Activated T-cell treated with anti-CD3 and anti-CD28 coated beads, Interleukin-2, amount 50 U/mL, for 4 hours (primary cell): Measurements from ENCODE around the gene TRIM46. TPM values are rescaled to one million over a fixed set of nuclear protein-coding genes. Genes with fewer than 3 reads are reported as not detected.
"Not testable (repeated sequence)": the region's sequence is repeated elsewhere in the genome, so short reads cannot be mapped to it uniquely, and the experiment has no call there.

Experiments used
- ATAC-seq, 2 donors: fragments of 200-7000 bp; cut with Tn5 transposase; one replicate each; pipeline ENCODE4 v1.10.0; 2021
- DNase-seq: peaks from one replicate; pipeline ENCODE4 v3.0.0-alpha.2; 2020
- H3K27me3 Mint-ChIP-seq: one replicate; pipeline ENCODE4 v1.8.0; 2021; ENCODE audit warnings: low read depth, mixed read lengths
- H3K36me3 Mint-ChIP-seq: one replicate; pipeline ENCODE4 v1.8.0; 2022; ENCODE audit warnings: mixed read lengths; ENCODE audit not compliant: insufficient read depth
- H3K4me1 Mint-ChIP-seq: one replicate; pipeline ENCODE4 v1.8.0; 2021; ENCODE audit warnings: low read depth, mixed read lengths
- H3K4me3 Mint-ChIP-seq: one replicate; pipeline ENCODE4 v1.8.0; 2021; ENCODE audit warnings: mild to moderate bottlenecking, moderate library complexity, mixed read lengths
- H3K9me3 Mint-ChIP-seq: one replicate; pipeline ENCODE4 v1.8.0; 2021; ENCODE audit warnings: mixed read lengths
- total RNA-seq, 3 donors: library from RNA; stranded (reverse); gene quantifications; one replicate each; pipeline ENCODE4 v1.2.1, GENCODE V29; 2021

TRIM46 gene
- total RNA-seq, 3 donors from 2014 or later = 3.5 to 4.4 (median 3.5) TPM

DNA sequence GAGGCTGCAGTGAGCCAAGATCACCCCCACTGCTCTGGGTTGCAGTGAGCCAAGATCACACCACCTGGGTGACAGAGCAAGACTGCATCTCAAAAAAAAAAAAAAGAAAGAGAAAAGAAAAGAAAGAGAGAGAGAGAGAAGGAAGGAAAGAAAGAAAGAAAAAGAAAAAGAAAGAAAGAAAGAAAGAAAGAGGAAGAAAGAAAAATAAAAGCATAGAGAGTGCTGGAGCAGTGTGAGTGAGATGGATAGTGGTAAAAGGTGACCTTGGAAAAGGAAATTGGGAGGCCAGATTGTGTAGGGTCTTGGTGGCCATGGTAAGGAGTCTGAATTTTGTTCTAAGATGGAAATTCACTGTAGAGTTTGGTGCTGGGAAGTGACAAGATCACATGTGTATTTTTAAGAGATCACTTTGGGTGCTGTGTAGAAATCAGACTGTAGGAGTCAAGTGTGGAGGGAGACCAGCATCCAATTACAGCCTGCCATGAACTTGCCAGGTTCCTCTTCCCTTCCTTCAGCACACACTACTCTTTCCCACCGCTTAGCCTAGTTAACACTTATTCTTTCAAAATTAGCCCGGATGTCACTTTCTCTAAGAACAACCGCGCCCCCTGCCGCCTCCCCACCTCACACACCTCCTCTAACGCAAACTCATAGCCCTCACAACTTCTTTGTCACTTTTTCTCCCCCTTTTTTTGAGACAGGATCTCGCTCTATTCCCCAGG is 52.7 kb downstream of the TRIM46 start:
- H3K4me3 Mint-ChIP-seq = peak overlapping the region; percentile 94
- H3K9me3 Mint-ChIP-seq = no peaks in the 10 kb centered on the region
- DNase-seq (peak; percentile 90), ATAC-seq (peak; percentile 43 to 53)
- H3K4me1 Mint-ChIP-seq = peaks cover 17% of the 10 kb centered on the region
- H3K36me3 Mint-ChIP-seq = no peaks in the 10 kb centered on the region
- no peaks in the 10 kb centered on the region for H3K27me3 Mint-ChIP-seq

GRCh38 chr1:155226910-155227260 is 53.2 kb downstream of the TRIM46 start:
- Mint-ChIP-seq H3K36me3 (no peaks in the 10 kb centered on the region), H3K27me3 (no peaks in the 10 kb centered on the region), H3K4me1 (peaks cover 17% of the 10 kb centered on the region), H3K9me3 (no peaks in the 10 kb centered on the region), H3K4me3 (peak overlapping the region; percentile 94)
- DNase-seq (peak; percentile 51), ATAC-seq (peak; percentile 19 to 50)

GRCh38 chr1:155227261-155228095 is 53.8 kb downstream of the TRIM46 start:
- Mint-ChIP-seq H3K4me1 (peaks cover 17% of the 10 kb centered on the region), H3K27me3 (no peaks in the 10 kb centered on the region), H3K36me3 (no peaks in the 10 kb centered on the region), H3K4me3 (peak overlapping the region; percentile 94), H3K9me3 (no peaks in the 10 kb centered on the region)
- ATAC-seq (peak; percentile 96 to 99), DNase-seq (peak; percentile 100)

- peaks cover 17% of the 10 kb centered on the region for H3K4me1 Mint-ChIP-seq
Observed at GRCh38 chr1:155228096-155228427, 54.4 kb downstream of the TRIM46 start.

DNA sequence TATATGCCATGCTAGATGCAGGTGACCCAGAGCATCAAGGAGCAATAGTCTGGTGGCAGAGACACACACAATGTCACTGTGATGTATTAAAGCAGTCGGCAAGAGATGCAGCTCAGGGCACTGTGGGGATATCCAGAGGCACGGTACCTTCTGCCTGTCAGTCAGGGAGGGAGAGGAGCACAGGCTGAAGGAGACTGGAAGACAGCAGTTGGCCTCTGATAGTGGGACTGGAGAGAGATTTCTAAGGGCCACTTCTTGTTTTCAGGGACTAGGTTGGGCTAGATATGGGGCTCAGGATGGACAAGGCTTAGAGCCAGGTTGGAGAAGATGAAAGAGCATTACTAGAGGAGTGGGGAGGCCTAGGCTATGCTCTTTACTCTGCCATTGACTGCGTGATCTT is 57.7 kb downstream of the TRIM46 start:
- peaks cover 21% of the 10 kb centered on the region for H3K4me1 Mint-ChIP-seq
- H3K36me3 Mint-ChIP-seq = not testable (repeated sequence)

More at GRCh38 chr1:155228096-155228427, 54.4 kb downstream of the TRIM46 start:
- ATAC-seq (no peak), DNase-seq (no peak)
- H3K9me3 Mint-ChIP-seq = no peaks in the 10 kb centered on the region
- H3K27me3 Mint-ChIP-seq = no peaks in the 10 kb centered on the region
- H3K4me3 Mint-ChIP-seq = peak overlapping the region; percentile 94
- no peaks in the 10 kb centered on the region for H3K36me3 Mint-ChIP-seq

DNA sequence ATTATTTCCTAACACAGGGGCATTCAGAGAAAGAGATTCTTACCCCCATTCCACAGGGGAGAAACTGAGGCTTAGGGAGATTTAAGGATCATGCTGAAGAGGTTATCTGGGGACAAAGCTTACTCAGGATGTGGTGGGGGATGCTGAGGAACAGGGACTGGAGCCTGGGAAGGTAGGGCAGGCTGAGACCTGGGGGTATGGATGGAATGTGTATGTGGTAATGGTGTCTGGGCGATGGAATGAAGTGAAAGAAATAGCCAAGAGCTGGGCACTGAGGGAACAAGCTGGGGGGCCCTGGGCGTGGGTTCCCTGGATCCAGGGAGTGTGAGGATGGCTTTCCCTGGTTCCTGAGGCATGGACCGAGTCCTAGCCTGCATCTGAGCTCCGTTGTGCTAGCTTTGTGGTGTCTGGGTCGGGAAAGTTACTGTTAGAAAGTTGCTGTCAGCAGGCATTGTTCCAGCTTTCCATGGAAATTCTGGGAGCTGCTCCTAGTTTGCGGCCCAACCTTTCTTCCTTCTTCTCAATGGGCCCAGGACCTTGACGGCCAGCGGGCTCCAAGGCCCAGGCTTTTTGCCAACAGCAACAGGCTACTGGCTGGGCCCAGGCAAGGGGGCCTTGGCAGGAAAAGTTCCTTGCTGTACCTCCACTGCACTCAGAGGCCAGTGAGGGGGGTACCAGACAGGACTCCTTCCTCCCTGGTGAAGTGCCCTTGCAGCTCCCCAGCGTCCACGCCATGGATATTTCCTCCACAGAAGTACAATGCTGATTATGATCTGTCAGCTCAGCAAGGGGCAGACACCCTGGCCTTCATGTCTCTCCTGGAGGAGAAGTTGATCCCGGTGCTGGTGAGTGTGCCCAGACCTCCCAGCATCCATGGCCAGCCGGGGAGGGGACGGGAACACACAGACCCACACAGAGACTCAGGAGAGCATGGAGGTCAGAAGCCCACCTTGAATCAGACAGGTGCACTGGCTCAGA is 58.6 kb downstream of the TRIM46 start:
- not testable (repeated sequence) for H3K36me3 Mint-ChIP-seq, H3K9me3 Mint-ChIP-seq, DNase-seq, H3K27me3 Mint-ChIP-seq, ATAC-seq, H3K4me3 Mint-ChIP-seq
- H3K4me1 Mint-ChIP-seq = peaks cover 15% of the 10 kb centered on the region

More for the DNA sequence above, 57.7 kb downstream of the TRIM46 start:
- not testable (repeated sequence) for ATAC-seq, H3K9me3 Mint-ChIP-seq, H3K4me3 Mint-ChIP-seq, DNase-seq, H3K27me3 Mint-ChIP-seq

- ATAC-seq, H3K9me3 Mint-ChIP-seq, H3K27me3 Mint-ChIP-seq, DNase-seq, H3K36me3 Mint-ChIP-seq, H3K4me3 Mint-ChIP-seq: not testable (repeated sequence)
- H3K4me1 Mint-ChIP-seq = peaks cover 10% of the 10 kb centered on the region
Observed at GRCh38 chr1:155233502-155233901, 59.9 kb downstream of the TRIM46 start.

Other genes with a start within 250 kb of the TRIM46 start
- gene PMVK, start 237.1 kb upstream of the TRIM46 start, total RNA-seq = 10 to 100 TPM; 46.7 to 53.0 (median 48.3) TPM
- gene PBXIP1, start 217.8 kb upstream of the TRIM46 start, total RNA-seq = 10 to 100 TPM in 1 of 3 donors, 1 to 10 TPM in 2; 7.7 to 12.7 (median 9.5) TPM
- gene PYGO2, start 212.1 kb upstream of the TRIM46 start, total RNA-seq = 10 to 100 TPM; 27.6 to 28.3 (median 28.1) TPM
- gene SHC1, start 203.1 kb upstream of the TRIM46 start, total RNA-seq = 10 to 100 TPM; 38.7 to 43.7 (median 39.2) TPM
- gene CKS1B, start 199.2 kb upstream of the TRIM46 start, total RNA-seq = 10 to 100 TPM; 61.5 to 78.5 (median 76.7) TPM
- 100 to 1,000 TPM; 108 to 109 (median 108) TPM for gene FLAD1, start 190.5 kb upstream of the TRIM46 start, total RNA-seq
- gene LENEP, start 180.3 kb upstream of the TRIM46 start, total RNA-seq = under 1 TPM in 2 of 3 donors, not detected in 1; 0.40 to 0.50 TPM
- gene ZBTB7B, start 171.0 kb upstream of the TRIM46 start, total RNA-seq = 10 to 100 TPM; 40.6 to 76.0 (median 52.2) TPM
- gene DCST2, start 140.1 kb upstream of the TRIM46 start, total RNA-seq = under 1 TPM in 1 of 3 donors, not detected in 2; 0.08 TPM
- gene DCST1, start 140.0 kb upstream of the TRIM46 start, total RNA-seq = not detected
- 10 to 100 TPM; 46.3 to 63.4 (median 48.8) TPM for gene ADAM15, start 122.5 kb upstream of the TRIM46 start, total RNA-seq
- gene EFNA4, start 110.1 kb upstream of the TRIM46 start, total RNA-seq = 1 to 10 TPM; 4.2 to 4.5 (median 4.3) TPM
- gene EFNA3, start 95.0 kb upstream of the TRIM46 start, total RNA-seq = 1 to 10 TPM in 2 of 3 donors, under 1 TPM in 1; 0.84 to 2.0 (median 1.1) TPM
- gene EFNA1, start 46.0 kb upstream of the TRIM46 start, total RNA-seq = under 1 TPM; 0.30 to 0.61 (median 0.32) TPM
- 10 to 100 TPM; 29.1 to 36.0 (median 33.5) TPM for gene SLC50A1, start 38.0 kb upstream of the TRIM46 start, total RNA-seq
- gene DPM3, start 33.3 kb upstream of the TRIM46 start, total RNA-seq = 10 to 100 TPM; 28.2 to 39.2 (median 33.0) TPM
- 100 to 1,000 TPM; 191 to 204 (median 193) TPM for gene KRTCAP2, start 545 bp upstream of the TRIM46 start, total RNA-seq
- 1 to 10 TPM; 3.0 to 4.1 (median 3.7) TPM for gene THBS3, start 34.0 kb downstream of the TRIM46 start, total RNA-seq
- gene MTX1, start 34.8 kb downstream of the TRIM46 start, total RNA-seq = 10 to 100 TPM; 77.4 to 88.6 (median 77.7) TPM
- 10 to 100 TPM; 31.7 to 41.3 (median 39.8) TPM for gene ENTREP3, start 81.6 kb downstream of the TRIM46 start, total RNA-seq
- gene SCAMP3, start 88.5 kb downstream of the TRIM46 start, total RNA-seq = 100 to 1,000 TPM; 193 to 214 (median 208) TPM
- gene CLK2, start 99.7 kb downstream of the TRIM46 start, total RNA-seq = 10 to 100 TPM; 64.2 to 68.4 (median 66.3) TPM
- 1 to 10 TPM; 1.1 to 1.3 (median 1.3) TPM for gene HCN3, start 103.6 kb downstream of the TRIM46 start, total RNA-seq
- under 1 TPM in 2 of 3 donors, not detected in 1; 0.13 to 0.14 TPM for gene PKLR, start 127.6 kb downstream of the TRIM46 start, total RNA-seq
- gene FDPS, start 135.0 kb downstream of the TRIM46 start, total RNA-seq = 100 to 1,000 TPM; 185 to 214 (median 189) TPM
- gene RUSC1, start 147.0 kb downstream of the TRIM46 start, total RNA-seq = 10 to 100 TPM; 28.1 to 31.9 (median 30.2) TPM